Nephron progenitor cell (in vitro differentiated cells): ENCODE results near the gene BEND2.

Source experiments
- DNase-seq: peaks from one replicate; pipeline ENCODE4 v3.0.0; 2021
- H3K27ac Mint-ChIP-seq: 2 replicates; pipeline ENCODE4 v1.8.0; 2021; ENCODE audit warnings: mild to moderate bottlenecking, moderate library complexity, mixed read lengths
- H3K27me3 Mint-ChIP-seq: 2 replicates; pipeline ENCODE4 v1.8.0; 2021; ENCODE audit warnings: mild to moderate bottlenecking, low read depth, mixed read lengths; ENCODE audit not compliant: poor library complexity
- H3K36me3 Mint-ChIP-seq: 2 replicates; pipeline ENCODE4 v1.8.0; 2021; ENCODE audit warnings: low read depth, mixed read lengths
- H3K4me1 Mint-ChIP-seq: 2 replicates; pipeline ENCODE4 v1.8.0; 2021; ENCODE audit warnings: mixed read lengths
- H3K4me3 Mint-ChIP-seq: 2 replicates; pipeline ENCODE4 v1.8.0; 2021; ENCODE audit warnings: mild to moderate bottlenecking, moderate library complexity, mixed read lengths
- H3K9me3 Mint-ChIP-seq: 2 replicates; pipeline ENCODE4 v1.8.0; 2021; ENCODE audit warnings: mild to moderate bottlenecking, moderate library complexity, mixed read lengths
- CTCF ChIP-seq: fragments of 200-600 bp; sonication (generic); IDR thresholded peaks from 2 replicates; pipeline ENCODE4 v1.5.0; 2021; ENCODE audit warnings: antibody characterized with exemption

The BEND2 gene

GRCh38 chrX:18174209-18174608 lies 46.5 kb downstream of the BEND2 start:
- H3K4me1 Mint-ChIP-seq: no peaks in the 10 kb centered on the region

GRCh38 chrX:18173494-18174180 lies 47.0 kb downstream of the BEND2 start:
- H3K4me3 Mint-ChIP-seq: no peak overlapping the region
- no peak for DNase-seq

More at GRCh38 chrX:18174209-18174608, 46.5 kb downstream of the BEND2 start:
- H3K27ac Mint-ChIP-seq: no peak overlapping the region
- no peak for DNase-seq
- H3K9me3 Mint-ChIP-seq: peaks cover 39% of the 10 kb centered on the region
- no peak for TF ChIP-seq CTCF
- no peaks in the 10 kb centered on the region for H3K27me3 Mint-ChIP-seq
- H3K36me3 Mint-ChIP-seq: no peaks in the 10 kb centered on the region
- no peak overlapping the region for H3K4me3 Mint-ChIP-seq

GRCh38 chrX:18172970-18173369 lies 47.7 kb downstream of the BEND2 start:
- H3K27me3 Mint-ChIP-seq: no peaks in the 10 kb centered on the region
- H3K4me3 Mint-ChIP-seq: no peak overlapping the region
- no peak for DNase-seq
- peaks cover 43% of the 10 kb centered on the region for H3K9me3 Mint-ChIP-seq
- H3K4me1 Mint-ChIP-seq: no peaks in the 10 kb centered on the region
- H3K36me3 Mint-ChIP-seq: no peaks in the 10 kb centered on the region
- no peak for TF ChIP-seq CTCF
- H3K27ac Mint-ChIP-seq: no peak overlapping the region

More at GRCh38 chrX:18173494-18174180, 47.0 kb downstream of the BEND2 start:
- Mint-ChIP-seq H3K36me3 (no peaks in the 10 kb centered on the region), H3K27ac (no peak overlapping the region), H3K9me3 (peaks cover 40% of the 10 kb centered on the region), H3K27me3 (no peaks in the 10 kb centered on the region), H3K4me1 (no peaks in the 10 kb centered on the region)
- no peak for TF ChIP-seq CTCF

- H3K4me3 Mint-ChIP-seq: no peak overlapping the region
- H3K36me3 Mint-ChIP-seq: no peaks in the 10 kb centered on the region
- no peaks in the 10 kb centered on the region for H3K4me1 Mint-ChIP-seq
- H3K27me3 Mint-ChIP-seq: no peaks in the 10 kb centered on the region
- H3K27ac Mint-ChIP-seq: no peak overlapping the region
- TF ChIP-seq CTCF: no peak
- DNase-seq: no peak
- H3K9me3 Mint-ChIP-seq: peaks cover 39% of the 10 kb centered on the region
Observed at GRCh38 chrX:18170910-18171309, 49.8 kb downstream of the BEND2 start.

GRCh38 chrX:18166068-18166467 lies 54.6 kb downstream of the BEND2 start:
- H3K9me3 Mint-ChIP-seq: peaks cover 30% of the 10 kb centered on the region
- no peaks in the 10 kb centered on the region for H3K36me3 Mint-ChIP-seq
- H3K4me3 Mint-ChIP-seq: no peak overlapping the region
- no peak for DNase-seq
- no peaks in the 10 kb centered on the region for H3K4me1 Mint-ChIP-seq
- no peak overlapping the region for H3K27ac Mint-ChIP-seq
- no peak for TF ChIP-seq CTCF
- no peaks in the 10 kb centered on the region for H3K27me3 Mint-ChIP-seq

GRCh38 chrX:18160369-18160768 lies 60.3 kb downstream of the BEND2 start:
- Mint-ChIP-seq H3K36me3 (no peaks in the 10 kb centered on the region), H3K4me1 (no peaks in the 10 kb centered on the region), H3K27ac (no peak overlapping the region), H3K4me3 (no peak overlapping the region), H3K9me3 (peaks cover 36% of the 10 kb centered on the region), H3K27me3 (no peaks in the 10 kb centered on the region)
- DNase-seq: no peak
- TF ChIP-seq CTCF: no peak
